Gastroesophageal sphincter (tissue), 4 donors: Measurements from ENCODE around the gene KRTAP10-2. TPM values are rescaled to one million over a fixed set of nuclear protein-coding genes. Genes with fewer than 3 reads are reported as not detected.

Experiments used
- ATAC-seq: fragments of 150-250 bp; one replicate; pipeline ENCODE4 v1.9.1; 2016; ENCODE audit warnings: mild to moderate bottlenecking, moderate library complexity
- H3K27ac ChIP-seq, 4 donors: fragments of 200-600 bp; sonication (generic) in 3 of 4; 1 replicate in 3 of 4; 2 replicates in 1 of 4; pipeline ENCODE4 v1.5.1; 2016 to 2019
- H3K27me3 ChIP-seq: fragments of 200-600 bp; sonication (generic); one replicate; pipeline ENCODE4 v1.5.1; 2019
- H3K36me3 ChIP-seq, 2 donors: fragments of 200-600 bp; sonication (generic); one replicate each; pipeline ENCODE4 v1.5.1; 2019; ENCODE audit warnings: control low read depth in 1 of 2
- H3K4me1 ChIP-seq, 3 donors: fragments of 200-600 bp; sonication (generic); 1 replicate in 2 of 3; 2 replicates in 1 of 3; pipeline ENCODE4 v1.5.1; 2016 to 2019; ENCODE audit warnings: control low read depth in 2 of 3
- H3K4me3 ChIP-seq, 2 donors: fragments of 200-600 bp; sonication (generic); one replicate each; pipeline ENCODE4 v1.5.1; 2019; ENCODE audit warnings: mild to moderate bottlenecking in 1 of 2, moderate library complexity in 1 of 2
- H3K9me3 ChIP-seq, 3 donors: fragments of 200-600 bp; sonication (generic); one replicate each; pipeline ENCODE4 v1.5.1; 2017 to 2019; ENCODE audit warnings: control low read depth in 2 of 3
- CTCF ChIP-seq, 4 experiments: fragments of 200-600 bp in 2 of 4; fragments of 450-650 bp in 2 of 4; sonication (generic) in 1 of 4; IDR thresholded peaks; one replicate each; pipeline ENCODE4 v1.5.1; 2017 to 2019; ENCODE audit warnings: antibody characterized with exemption in 4 of 4, mild to moderate bottlenecking in 2 of 4, moderate library complexity in 2 of 4
- EP300 ChIP-seq: sonication (generic); formaldehyde crosslinking; IDR thresholded peaks from one replicate; pipeline ENCODE4 v1.6.1; 2017; ENCODE audit warnings: antibody characterized with exemption, mild to moderate bottlenecking
- POLR2A ChIP-seq, 2 donors: fragments of 450-650 bp; IDR thresholded peaks; one replicate each; pipeline ENCODE4 v1.6.1; 2017; ENCODE audit warnings: antibody characterized with exemption in 2 of 2, mild to moderate bottlenecking in 2 of 2, moderate library complexity in 1 of 2
- POLR2AphosphoS5 ChIP-seq: sonication (generic); formaldehyde crosslinking; IDR thresholded peaks from one replicate; pipeline ENCODE4 v1.6.1; 2017; ENCODE audit warnings: antibody characterized with exemption
- WGBS, 2 donors: methylation state at CpG; one replicate each; pipeline ENCODE4 v1.1.5; 2018; ENCODE audit warnings: low coverage in 1 of 2; 5-methylcytosine and 5-hydroxymethylcytosine counted together
- total RNA-seq, 4 donors: library from RNA; depleted of rRNA; stranded (reverse); fragments of >200 nt; gene quantifications; one replicate each; pipeline ENCODE4 v1.1.0, GENCODE V29; 2016

The KRTAP10-2 gene
- total RNA-seq, 4 donors from 2014 or later, result not detected

- Histone ChIP-seq H3K36me3 (no peaks in the 10 kb centered on the region), H3K4me3 (no peak overlapping the region), H3K27ac (no peak overlapping the region), H3K4me1 (no peaks in the 10 kb centered on the region), H3K9me3 (peaks cover 0 to 20% (median 0%) of the 10 kb centered on the region in 3 donors), H3K27me3 (peaks cover 44% of the 10 kb centered on the region)
- WGBS, 2 donors, result 10 to 16% methylated on average over 12 to 14 of the region's 14 CpGs
- no peak for ATAC-seq
- TF ChIP-seq EP300 (no peak), POLR2A (IDR thresholded peaks at IDR 0.05) (no peak), CTCF (IDR thresholded peaks at IDR 0.05) (no peak), POLR2AphosphoS5 (no peak)
Observed at GRCh38 chr21:44548922-44549321, 2.4 kb downstream of the KRTAP10-2 start.

GRCh38 chr21:44548381-44548780 lies 2.9 kb downstream of the KRTAP10-2 start:
- no peak for ATAC-seq
- H3K36me3 ChIP-seq, result no peaks in the 10 kb centered on the region
- 27 to 39% methylated on average over 6 to 10 of the region's 13 CpGs for WGBS, 2 donors
- H3K9me3 ChIP-seq, result peaks cover 0 to 21% (median 0%) of the 10 kb centered on the region in 3 donors
- H3K4me1 ChIP-seq, result no peaks in the 10 kb centered on the region
- H3K27ac ChIP-seq, result no peak overlapping the region
- H3K4me3 ChIP-seq, result no peak overlapping the region
- peaks cover 40% of the 10 kb centered on the region for H3K27me3 ChIP-seq
- no peak for TF ChIP-seq POLR2AphosphoS5
- TF ChIP-seq CTCF (IDR thresholded peaks at IDR 0.05), result no peak
- no peak for TF ChIP-seq EP300
- no peak for TF ChIP-seq POLR2A (IDR thresholded peaks at IDR 0.05)

DNA sequence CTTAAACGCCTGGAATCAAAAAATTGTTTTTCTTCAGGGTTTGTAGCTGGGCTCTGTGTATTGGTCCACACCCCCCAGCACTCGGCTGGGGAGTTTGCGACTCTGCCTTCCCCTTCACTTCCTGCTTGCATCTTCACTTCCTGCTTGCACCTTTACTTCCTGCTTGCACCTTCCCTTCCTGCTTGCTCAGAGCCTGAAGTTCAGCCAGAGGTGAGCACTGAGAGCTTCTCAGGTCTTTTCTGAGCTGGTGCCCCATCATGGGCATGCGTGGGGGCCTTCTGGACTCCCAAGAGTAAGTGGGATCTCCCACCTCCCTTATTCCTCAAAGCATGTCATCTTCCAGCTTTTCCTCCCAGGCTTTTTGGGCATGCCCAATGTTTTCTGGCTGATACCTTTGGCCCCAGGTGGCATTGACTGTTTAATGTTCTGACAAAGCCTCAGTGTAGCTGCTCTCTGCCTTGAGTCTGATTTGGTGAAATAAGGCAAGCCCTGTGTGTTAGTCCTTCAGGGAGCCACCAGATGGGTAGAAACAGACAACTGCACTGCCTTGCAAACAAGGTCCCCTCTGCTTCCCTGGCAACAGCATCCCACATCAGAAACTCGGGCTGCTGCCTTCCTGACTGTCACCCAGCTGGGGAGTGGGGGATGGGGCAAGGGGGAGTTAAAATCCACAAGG lies 3.5 kb downstream of the KRTAP10-2 start:
- Histone ChIP-seq H3K4me3 (no peak overlapping the region), H3K36me3 (no peaks in the 10 kb centered on the region), H3K4me1 (no peaks in the 10 kb centered on the region), H3K27me3 (peaks cover 40% of the 10 kb centered on the region), H3K27ac (no peak overlapping the region), H3K9me3 (peaks cover 0 to 26% (median 0%) of the 10 kb centered on the region in 3 donors)
- no peak for TF ChIP-seq CTCF (IDR thresholded peaks at IDR 0.05)
- TF ChIP-seq POLR2AphosphoS5, result no peak
- TF ChIP-seq POLR2A (IDR thresholded peaks at IDR 0.05), result no peak
- TF ChIP-seq EP300, result no peak
- 30 to 68% methylated on average over 2 to 4 of the region's 5 CpGs for WGBS, 2 donors
- no peak for ATAC-seq

DNA sequence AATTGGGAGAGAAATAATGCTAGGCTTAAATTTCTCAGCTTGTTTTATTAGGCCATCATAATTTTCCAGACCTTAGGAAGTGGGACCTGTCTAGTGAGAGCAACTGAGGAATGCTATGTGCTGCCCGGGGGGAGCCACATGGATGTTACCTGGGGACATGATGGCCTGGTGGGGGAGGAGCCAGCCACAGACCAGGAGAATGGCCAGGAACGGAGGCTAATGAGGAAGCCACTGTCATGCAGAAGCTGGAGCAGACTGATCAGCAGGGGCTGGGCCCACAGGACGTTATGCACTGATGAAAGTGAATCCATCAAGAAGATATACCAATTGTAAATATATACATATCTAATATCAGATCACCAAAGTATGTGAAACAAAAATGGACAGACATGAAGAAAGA lies 6.7 kb downstream of the KRTAP10-2 start:
- TF ChIP-seq POLR2A (IDR thresholded peaks at IDR 0.05) (no peak), POLR2AphosphoS5 (no peak), CTCF (IDR thresholded peaks at IDR 0.05) (no peak), EP300 (no peak)
- peaks cover 0 to 40% (median 0%) of the 10 kb centered on the region in 3 donors for H3K9me3 ChIP-seq
- 59 to 76% methylated on average over 3 of the region's 3 CpGs for WGBS, 2 donors
- H3K4me1 ChIP-seq, result no peaks in the 10 kb centered on the region
- no peak overlapping the region for H3K4me3 ChIP-seq
- H3K27me3 ChIP-seq, result peaks cover 23% of the 10 kb centered on the region
- no peaks in the 10 kb centered on the region for H3K36me3 ChIP-seq
- no peak overlapping the region for H3K27ac ChIP-seq
- ATAC-seq, result no peak

- no peak for ATAC-seq
- H3K4me1 ChIP-seq, result no peaks in the 10 kb centered on the region
- WGBS, 2 donors, result 82 to 86% methylated on average over 1 of the region's 1 CpG
- peaks cover 0 to 40% (median 0%) of the 10 kb centered on the region in 3 donors for H3K9me3 ChIP-seq
- no peak overlapping the region for H3K27ac ChIP-seq
- H3K36me3 ChIP-seq, result no peaks in the 10 kb centered on the region
- H3K27me3 ChIP-seq, result peaks cover 18% of the 10 kb centered on the region
- TF ChIP-seq EP300, result no peak
- TF ChIP-seq POLR2AphosphoS5, result no peak
- TF ChIP-seq POLR2A (IDR thresholded peaks at IDR 0.05), result no peak
- no peak for TF ChIP-seq CTCF (IDR thresholded peaks at IDR 0.05)
- H3K4me3 ChIP-seq, result no peak overlapping the region
Observed at GRCh38 chr21:44542716-44543115, 8.6 kb downstream of the KRTAP10-2 start.
